Fibroblast of skin of right biceps (primary cell): Measurements from ENCODE around the gene CD151.

Experiments
- DNase-seq: peaks from one replicate; pipeline ENCODE4 v3.0.0-alpha.2; 2013

Gene CD151

GRCh38 chr11:843818-844692 lies 11.3 kb downstream of the CD151 start:
- peak; percentile 97 for DNase-seq

- DNase-seq = peak; percentile 89
Measured at GRCh38 chr11:844693-845644, 12.2 kb downstream of the CD151 start.

- peak; percentile 54 for DNase-seq
Measured at GRCh38 chr11:845872-846495, 13.2 kb downstream of the CD151 start.

GRCh38 chr11:846496-847098 lies 13.8 kb downstream of the CD151 start:
- DNase-seq = peak; percentile 53

GRCh38 chr11:847876-848275 lies 15.1 kb downstream of the CD151 start:
- DNase-seq = no peak

GRCh38 chr11:848380-848931 lies 15.7 kb downstream of the CD151 start:
- DNase-seq = peak; percentile 30

- DNase-seq = no peak
Measured at GRCh38 chr11:849104-849824, 16.5 kb downstream of the CD151 start.

GRCh38 chr11:849951-850774 lies 17.4 kb downstream of the CD151 start:
- DNase-seq = no peak

GRCh38 chr11:850775-851763 lies 18.3 kb downstream of the CD151 start:
- DNase-seq = no peak

GRCh38 chr11:852762-853161 lies 20.0 kb downstream of the CD151 start:
- no peak for DNase-seq

GRCh38 chr11:853682-854448 lies 21.1 kb downstream of the CD151 start:
- DNase-seq = no peak

- no peak for DNase-seq
Measured at GRCh38 chr11:854601-855329, 22.0 kb downstream of the CD151 start.

GRCh38 chr11:855330-855674 lies 22.6 kb downstream of the CD151 start:
- no peak for DNase-seq

- no peak for DNase-seq
Measured at GRCh38 chr11:855796-856195, 23.0 kb downstream of the CD151 start.

GRCh38 chr11:856397-856796 lies 23.6 kb downstream of the CD151 start:
- DNase-seq = no peak

GRCh38 chr11:858053-858761 lies 25.5 kb downstream of the CD151 start:
- no peak for DNase-seq

- DNase-seq = no peak
Measured at GRCh38 chr11:858762-859339, 26.1 kb downstream of the CD151 start.
